ENCODE data around the gene MRPL48.

The MRPL48 gene

DNA sequence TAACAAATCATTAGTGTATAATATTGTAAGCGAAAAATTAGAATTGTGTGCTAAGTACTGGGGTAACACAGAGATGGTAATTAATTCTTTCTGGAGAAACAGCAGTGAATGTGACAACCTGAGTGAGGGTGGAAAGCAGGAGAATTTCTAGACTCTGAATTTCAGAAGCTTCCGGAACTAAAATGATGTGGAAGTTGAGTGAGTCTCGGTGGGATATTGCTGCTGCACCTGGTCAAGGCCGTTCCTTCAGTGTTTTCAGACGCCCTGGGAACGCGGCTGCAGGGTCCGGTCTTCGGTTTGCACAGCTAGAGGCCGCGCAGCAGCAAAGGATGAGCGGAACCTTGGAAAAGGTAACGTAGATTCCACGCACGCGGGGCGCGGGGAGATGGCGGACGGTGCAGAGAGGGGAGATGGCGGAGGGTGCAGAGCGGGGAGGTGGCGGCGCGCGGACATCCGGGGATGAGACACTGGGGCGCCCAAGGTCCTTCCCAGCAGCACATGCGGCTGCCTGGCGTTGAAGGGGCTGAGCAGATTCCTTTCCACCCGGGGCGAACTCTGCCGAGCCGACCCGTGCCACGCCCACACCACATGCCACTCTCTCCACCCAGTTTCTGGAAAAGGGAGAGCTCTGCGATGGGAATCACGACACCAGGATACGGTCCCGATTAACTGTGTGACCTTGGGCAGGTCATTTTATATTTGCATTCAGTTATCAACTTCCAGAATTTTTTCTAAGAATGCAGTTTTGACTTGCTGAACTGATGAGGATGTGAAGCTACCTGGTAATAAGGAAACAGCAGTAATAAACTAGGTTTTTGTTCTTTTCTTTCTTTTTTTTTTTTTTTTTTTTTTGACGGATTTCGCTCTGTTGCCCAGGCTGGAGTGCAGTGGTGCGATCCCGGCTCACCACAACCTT, at the start of gene MRPL48:
Gene MRPL48 (plus strand): TSS at position 232 of the 916 bp plus-strand sequence. CDS start 98 bp downstream, at position 330.
- TF ChIP-seq, protein P1, sequence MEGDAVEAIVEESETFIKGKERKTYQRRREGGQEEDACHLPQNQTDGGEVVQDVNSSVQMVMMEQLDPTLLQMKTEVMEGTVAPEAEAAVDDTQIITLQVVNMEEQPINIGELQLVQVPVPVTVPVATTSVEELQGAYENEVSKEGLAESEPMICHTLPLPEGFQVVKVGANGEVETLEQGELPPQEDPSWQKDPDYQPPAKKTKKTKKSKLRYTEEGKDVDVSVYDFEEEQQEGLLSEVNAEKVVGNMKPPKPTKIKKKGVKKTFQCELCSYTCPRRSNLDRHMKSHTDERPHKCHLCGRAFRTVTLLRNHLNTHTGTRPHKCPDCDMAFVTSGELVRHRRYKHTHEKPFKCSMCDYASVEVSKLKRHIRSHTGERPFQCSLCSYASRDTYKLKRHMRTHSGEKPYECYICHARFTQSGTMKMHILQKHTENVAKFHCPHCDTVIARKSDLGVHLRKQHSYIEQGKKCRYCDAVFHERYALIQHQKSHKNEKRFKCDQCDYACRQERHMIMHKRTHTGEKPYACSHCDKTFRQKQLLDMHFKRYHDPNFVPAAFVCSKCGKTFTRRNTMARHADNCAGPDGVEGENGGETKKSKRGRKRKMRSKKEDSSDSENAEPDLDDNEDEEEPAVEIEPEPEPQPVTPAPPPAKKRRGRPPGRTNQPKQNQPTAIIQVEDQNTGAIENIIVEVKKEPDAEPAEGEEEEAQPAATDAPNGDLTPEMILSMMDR (IDR thresholded peaks at IDR 0.05), result no peak

DNA sequence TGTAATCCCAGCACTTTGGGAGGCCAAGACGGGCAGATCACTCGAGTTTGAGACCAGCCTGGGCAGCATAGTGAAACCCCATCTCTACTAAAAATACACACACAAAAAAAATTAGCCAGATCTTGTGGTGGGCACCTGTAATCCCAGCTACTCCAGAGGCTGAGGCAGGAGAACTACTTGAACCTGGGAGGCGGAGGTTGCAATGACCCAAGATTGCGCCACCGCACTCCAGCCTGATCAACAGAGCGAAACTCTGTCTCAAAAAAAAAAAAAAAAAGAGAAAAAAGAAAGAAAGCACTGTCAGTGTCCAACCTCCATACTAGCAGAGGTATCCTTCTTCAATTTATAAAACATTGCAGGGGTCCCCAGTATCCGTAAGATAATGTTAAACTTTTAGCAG, 44.6 kb upstream of the MRPL48 start:
- TF ChIP-seq, protein P1 (IDR thresholded peaks at IDR 0.05), result no peak

DNA sequence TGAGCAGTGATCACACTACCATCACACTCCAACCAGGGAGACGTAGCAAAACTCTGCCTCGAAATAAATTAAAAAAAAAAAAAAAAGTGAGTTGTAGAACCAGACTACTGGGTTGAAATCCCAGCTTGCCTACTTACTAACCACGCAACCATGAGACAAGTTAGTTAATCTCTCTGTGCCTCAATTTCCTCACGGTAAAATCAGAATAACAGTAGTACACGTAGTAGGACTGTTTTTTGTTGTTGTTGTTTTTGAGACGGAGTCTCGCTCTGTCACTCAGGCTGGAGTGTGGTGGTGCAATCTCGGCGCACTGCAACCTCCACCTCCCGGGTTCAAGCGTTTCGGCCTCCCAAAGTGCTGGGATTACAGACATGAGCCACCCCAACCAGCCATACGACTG, 41.0 kb upstream of the MRPL48 start:
- TF ChIP-seq, protein P1 (IDR thresholded peaks at IDR 0.05), result no peak

DNA sequence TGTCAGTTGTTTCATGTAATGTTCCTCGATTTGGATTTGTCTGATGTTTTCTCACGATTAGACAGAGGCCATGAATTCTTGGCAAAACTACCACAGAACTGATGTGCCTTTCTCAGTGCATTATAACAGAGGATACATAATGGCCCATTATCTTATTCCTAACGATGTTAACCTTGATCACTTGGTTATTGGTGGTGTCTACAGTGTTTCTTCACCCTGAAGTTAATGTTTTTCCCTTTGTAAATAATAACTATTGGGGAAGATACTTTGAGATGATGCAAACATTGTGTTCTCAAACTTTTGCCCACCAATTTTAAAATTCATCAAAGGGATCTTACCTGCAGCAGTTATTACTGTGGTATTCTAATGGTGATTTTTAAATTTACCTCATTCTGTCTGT, 39.9 kb upstream of the MRPL48 start:
- TF ChIP-seq, protein P1 (IDR thresholded peaks at IDR 0.05), result no peak

DNA sequence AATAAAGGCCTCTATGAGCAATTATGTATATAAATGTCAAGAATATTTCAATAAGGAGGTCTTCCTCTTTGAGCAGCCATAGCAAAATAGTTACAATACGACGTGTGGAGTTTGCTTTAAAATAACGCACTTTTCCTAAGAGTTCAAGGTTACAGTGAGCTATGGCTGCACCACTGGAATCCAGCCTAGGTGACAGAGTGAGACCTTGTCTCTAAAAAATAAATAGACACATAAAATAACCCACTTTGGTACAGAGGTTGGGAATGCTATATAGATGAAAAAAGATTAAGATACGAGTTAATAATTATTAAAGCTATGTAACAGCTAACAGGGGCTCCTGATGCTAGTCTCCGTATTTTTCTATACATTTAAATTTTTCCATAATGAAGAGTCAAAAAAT, 39.4 kb upstream of the MRPL48 start:
- TF ChIP-seq, protein P1 (IDR thresholded peaks at IDR 0.05), result no peak

DNA sequence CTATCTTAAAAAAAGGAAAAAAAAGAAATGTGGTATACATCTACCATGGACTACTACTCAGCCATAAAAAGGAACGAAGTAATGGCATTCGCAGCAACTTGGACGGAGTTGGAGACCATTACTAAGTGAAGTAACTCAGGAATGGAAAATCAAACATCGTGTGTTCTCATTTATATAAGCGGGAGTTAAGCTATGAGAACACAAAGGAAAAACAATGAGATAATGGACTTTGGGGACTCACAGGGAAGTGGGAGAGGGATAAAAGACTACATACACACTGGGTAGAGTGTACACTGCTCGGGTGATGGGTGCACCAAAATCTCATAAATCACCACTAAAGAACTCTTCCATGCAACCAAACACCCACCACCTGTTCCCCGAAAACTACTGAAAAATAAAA, 38.6 kb upstream of the MRPL48 start:
- TF ChIP-seq, protein P1 (IDR thresholded peaks at IDR 0.05), result no peak

DNA sequence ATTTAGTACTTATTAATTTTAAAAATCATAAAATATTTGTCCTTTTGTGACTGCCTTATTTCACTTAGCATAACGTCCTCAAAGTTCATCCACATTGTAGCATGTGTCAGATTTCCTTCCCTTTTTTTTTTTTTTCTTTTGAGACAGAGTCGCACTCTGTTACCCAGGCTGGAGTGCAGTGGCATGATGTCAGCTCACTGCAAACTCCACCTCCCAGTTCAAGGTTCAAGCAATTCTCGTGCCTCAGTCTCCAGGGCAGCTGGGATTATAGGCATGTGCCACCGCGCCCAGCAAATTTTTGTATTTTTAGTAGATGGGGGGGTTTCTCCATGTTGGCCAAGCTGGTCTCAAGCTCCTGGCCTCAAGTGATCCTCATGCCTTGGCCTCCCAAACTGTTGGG, 37.4 kb upstream of the MRPL48 start:
- TF ChIP-seq, protein P1 (IDR thresholded peaks at IDR 0.05), result no peak
